Measurements from ENCODE around the gene ADAM12. TPM values are rescaled to one million over a fixed set of nuclear protein-coding genes. Genes with fewer than 3 reads are reported as not detected.

The ADAM12 gene
- total RNA-seq, 4 donors from 2014 or later: 0.26 to 1.6 (median 0.47) TPM; not detected in 1

DNA sequence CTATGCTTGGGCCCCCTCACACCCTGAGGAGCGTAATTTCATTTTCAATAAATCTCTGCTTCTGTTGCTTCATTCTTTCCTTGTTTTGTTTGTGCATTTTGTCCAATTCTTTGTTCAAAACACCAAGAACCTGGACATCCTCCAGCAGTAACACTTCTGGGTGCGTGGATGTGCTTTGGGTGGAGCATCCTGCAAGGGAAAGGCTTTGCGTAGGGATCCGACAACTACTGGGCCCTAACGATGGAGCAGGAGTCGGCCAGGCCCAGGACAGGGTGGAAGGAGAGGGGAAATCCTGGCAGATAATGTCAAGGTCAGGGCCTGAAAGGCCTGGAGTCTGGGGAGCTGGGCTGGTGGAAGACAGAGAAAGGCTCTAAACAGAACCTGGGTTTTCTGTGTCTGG, 231.8 kb downstream of the ADAM12 start:
- intact Hi-C loops (cut with DNase I; ENCODE audit: low total_unique reads): no loop called here
- no peak overlapping the region for H3K4me3 ChIP-seq (ENCODE audit: low read depth, poor library complexity, severe bottlenecking)
- no peak for TF ChIP-seq POLR2A (IDR thresholded peaks at IDR 0.05)
- TF ChIP-seq, protein P1, sequence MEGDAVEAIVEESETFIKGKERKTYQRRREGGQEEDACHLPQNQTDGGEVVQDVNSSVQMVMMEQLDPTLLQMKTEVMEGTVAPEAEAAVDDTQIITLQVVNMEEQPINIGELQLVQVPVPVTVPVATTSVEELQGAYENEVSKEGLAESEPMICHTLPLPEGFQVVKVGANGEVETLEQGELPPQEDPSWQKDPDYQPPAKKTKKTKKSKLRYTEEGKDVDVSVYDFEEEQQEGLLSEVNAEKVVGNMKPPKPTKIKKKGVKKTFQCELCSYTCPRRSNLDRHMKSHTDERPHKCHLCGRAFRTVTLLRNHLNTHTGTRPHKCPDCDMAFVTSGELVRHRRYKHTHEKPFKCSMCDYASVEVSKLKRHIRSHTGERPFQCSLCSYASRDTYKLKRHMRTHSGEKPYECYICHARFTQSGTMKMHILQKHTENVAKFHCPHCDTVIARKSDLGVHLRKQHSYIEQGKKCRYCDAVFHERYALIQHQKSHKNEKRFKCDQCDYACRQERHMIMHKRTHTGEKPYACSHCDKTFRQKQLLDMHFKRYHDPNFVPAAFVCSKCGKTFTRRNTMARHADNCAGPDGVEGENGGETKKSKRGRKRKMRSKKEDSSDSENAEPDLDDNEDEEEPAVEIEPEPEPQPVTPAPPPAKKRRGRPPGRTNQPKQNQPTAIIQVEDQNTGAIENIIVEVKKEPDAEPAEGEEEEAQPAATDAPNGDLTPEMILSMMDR (IDR thresholded peaks at IDR 0.05): no peak
- no peak for DNase-seq (ENCODE audit: low spot score in 2 of 2)
- 85 to 86% methylated on average over 6 of the region's 6 CpGs for WGBS, 2 donors

DNA sequence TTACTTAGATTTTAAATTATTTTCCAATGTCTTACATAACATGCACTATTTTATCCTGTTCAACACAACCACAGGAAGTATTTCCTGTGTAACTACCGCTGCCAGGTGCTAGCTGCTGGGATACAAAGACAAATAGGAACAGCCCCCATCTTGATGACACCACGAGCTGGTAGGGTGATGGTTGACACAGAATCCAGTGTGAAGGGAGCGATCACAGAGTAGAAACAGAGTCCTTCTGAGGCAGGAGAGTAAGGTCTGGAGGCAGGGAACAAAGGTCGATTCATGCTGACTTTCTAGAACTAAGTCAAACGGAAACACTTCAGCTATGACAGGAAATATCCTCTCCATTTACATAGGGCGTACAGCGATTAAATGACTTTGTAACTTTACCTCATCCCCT, 232.3 kb downstream of the ADAM12 start:
- no peak for DNase-seq (ENCODE audit: low spot score in 2 of 2)
- intact Hi-C loops (cut with DNase I; ENCODE audit: low total_unique reads): no loop called here
- 70 to 78% methylated on average over 7 of the region's 7 CpGs for WGBS, 2 donors
- no peak overlapping the region for H3K4me3 ChIP-seq (ENCODE audit: low read depth, poor library complexity, severe bottlenecking)
- TF ChIP-seq, protein P1 (IDR thresholded peaks at IDR 0.05): no peak
- TF ChIP-seq POLR2A (IDR thresholded peaks at IDR 0.05): no peak

DNA sequence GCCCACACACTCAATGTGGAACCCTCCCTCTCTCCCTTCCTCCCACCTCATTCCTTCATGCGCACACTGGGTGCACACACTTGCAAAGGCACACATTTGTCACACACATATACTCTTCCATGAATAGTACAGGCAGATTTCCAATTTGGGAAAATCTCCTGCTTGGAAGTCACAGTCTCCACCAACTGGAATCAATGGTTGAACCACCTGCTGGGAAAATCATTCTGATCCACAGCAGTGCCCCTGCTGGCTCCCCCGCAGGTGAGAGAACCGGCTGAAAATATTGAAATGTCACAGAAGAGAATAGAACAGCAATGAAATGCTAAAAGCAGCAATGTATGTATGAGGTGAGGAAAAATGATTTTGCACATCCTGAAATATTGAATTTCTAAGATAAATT, 232.7 kb downstream of the ADAM12 start:
- WGBS, 2 donors: 50 to 98% methylated on average over 2 to 3 of the region's 3 CpGs
- TF ChIP-seq, protein P1 (IDR thresholded peaks at IDR 0.05): no peak
- no peak for TF ChIP-seq POLR2A (IDR thresholded peaks at IDR 0.05)
- no peak for DNase-seq (ENCODE audit: low spot score in 2 of 2)
- intact Hi-C loops (cut with DNase I; ENCODE audit: low total_unique reads): no loop called here
- no peak overlapping the region for H3K4me3 ChIP-seq (ENCODE audit: low read depth, poor library complexity, severe bottlenecking)

DNA sequence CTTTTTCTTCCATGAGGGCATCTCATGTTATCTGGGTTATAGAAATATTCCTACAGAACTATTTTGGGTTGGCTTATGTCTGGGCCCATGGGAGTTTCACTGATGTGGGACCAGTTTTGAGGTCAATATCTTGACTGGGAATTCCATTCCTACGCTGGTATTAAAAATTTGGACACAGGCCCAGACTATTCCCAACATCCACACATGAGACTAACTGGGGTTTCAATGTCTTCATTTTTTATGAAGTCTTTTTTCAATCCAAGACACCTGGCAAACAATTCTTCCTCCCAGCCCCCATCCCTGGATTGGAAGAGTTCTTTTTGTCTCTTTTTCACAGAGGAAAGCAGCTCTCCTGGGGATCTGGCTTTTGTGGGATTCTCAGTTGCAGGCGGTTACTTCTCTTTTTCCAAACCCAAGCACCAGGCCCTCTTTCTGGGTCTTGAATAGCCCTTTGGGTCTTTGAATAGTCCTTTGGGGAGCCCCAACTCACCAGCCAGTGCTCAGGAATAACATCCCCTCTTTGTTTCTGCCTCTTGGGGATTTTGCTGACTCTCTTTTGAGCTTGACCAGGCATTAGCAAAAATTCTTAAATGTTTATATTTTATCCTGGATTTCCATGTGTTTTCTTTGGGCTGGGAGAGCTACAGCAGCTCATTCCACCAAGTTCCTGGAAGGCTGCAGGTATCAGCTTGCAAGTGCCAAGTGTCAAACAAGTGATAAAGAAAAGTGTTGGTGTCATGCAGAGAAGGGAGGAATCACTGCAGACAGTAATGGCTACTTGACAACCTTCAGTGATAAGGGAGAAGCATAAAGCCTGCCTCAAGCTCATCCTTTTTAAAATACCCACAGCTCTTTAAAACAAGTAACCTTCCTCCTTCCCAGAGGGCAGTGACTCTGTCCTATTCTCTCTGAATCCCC, 234.3 kb downstream of the ADAM12 start:
- no peak overlapping the region for H3K4me3 ChIP-seq (ENCODE audit: low read depth, poor library complexity, severe bottlenecking)
- TF ChIP-seq POLR2A (IDR thresholded peaks at IDR 0.05): no peak
- TF ChIP-seq, protein P1 (IDR thresholded peaks at IDR 0.05): no peak
- 36 to 55% methylated on average over 2 of the region's 2 CpGs for WGBS, 2 donors
- DNase-seq (ENCODE audit: low spot score in 2 of 2): no peak
- intact Hi-C loops (cut with DNase I; ENCODE audit: low total_unique reads): no loop called here

DNA sequence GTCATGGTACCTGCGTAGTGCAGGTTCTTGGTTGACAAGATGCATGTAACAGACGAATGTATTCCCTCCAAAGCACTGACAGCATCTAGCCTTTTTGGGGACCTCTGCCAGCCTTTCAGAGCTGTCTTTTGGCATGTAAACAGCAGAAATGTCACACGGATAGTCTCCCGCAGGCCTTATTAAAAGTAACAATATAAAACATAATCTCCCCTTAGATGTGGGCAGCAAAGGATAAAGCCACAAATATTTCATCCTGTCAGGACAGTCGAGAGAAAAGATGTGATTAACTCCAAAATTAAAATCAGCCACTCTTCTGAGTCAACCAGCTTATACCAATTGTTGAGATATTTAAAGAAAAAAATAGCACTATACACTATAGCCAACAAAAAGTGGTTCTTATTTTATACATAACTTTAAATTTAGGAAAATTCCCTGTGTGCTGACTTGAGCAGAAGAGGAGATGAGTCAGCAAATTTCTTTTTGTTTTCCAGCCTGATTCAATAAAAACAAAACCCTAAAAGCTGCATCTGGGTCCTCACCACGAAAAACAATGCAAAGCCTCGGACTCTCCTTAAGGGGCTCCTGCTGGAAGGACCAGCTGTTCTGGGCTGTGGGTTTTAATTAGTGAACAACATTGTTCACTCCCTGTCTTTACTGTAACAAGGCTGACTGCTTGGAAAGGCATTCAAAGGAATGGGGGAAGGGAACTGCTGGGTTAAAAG, 240.2 kb downstream of the ADAM12 start:
- H3K4me3 ChIP-seq (ENCODE audit: low read depth, poor library complexity, severe bottlenecking): no peak overlapping the region
- DNase-seq (ENCODE audit: low spot score in 2 of 2): no peak
- TF ChIP-seq, protein P1 (IDR thresholded peaks at IDR 0.05): no peak
- TF ChIP-seq POLR2A (IDR thresholded peaks at IDR 0.05): no peak
- intact Hi-C loops (cut with DNase I; ENCODE audit: low total_unique reads): no loop called here
- WGBS, 2 donors: 46 to 54% methylated on average over 7 of the region's 7 CpGs
